Epithelial cell of esophagus (primary cell): ENCODE measurements around the gene FARS2.
A peak's percentile ranks its signal among the peaks of the same experiment; 100 is the strongest.

Experiments
- DNase-seq: peaks from one replicate; pipeline ENCODE4 v3.0.0; 2010; ENCODE audit warnings: low read depth
- H3K4me3 ChIP-seq: 2 replicates; pipeline ENCODE4 v1.5.1; 2011; ENCODE audit warnings: mild to moderate bottlenecking, low read length, control low read depth
- TF ChIP-seq, protein P1 (sequence below): IDR thresholded peaks from 2 replicates; pipeline ENCODE4 v1.5.1; 2011; ENCODE audit warnings: low read depth, mild to moderate bottlenecking, low read length, control low read depth, inconsistent platforms; ENCODE audit not compliant: insufficient read depth; ENCODE audit errors: missing control alignments

The FARS2 gene

DNA sequence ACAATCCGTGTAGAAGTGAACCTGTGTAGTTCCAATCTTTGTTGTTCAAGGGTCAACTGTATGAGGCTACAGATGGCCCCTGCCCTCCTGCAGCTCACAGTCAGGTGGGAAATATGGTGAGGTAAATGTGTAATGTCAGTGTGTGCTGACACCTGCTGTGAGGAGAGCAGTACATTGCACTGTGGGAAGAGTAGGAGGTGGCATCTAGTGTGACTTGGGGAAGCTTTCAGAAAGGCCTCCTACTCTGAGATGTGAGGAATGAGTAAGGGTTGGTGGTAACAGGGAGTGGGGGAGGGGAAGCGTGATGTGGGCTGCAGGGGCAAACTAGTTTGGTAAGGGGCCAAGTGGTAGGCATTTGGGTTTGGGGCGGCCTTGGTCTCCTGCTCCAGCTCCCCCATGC is 188.8 kb downstream of the FARS2 start:
- DNase-seq, result no peak
- TF ChIP-seq, protein P1, sequence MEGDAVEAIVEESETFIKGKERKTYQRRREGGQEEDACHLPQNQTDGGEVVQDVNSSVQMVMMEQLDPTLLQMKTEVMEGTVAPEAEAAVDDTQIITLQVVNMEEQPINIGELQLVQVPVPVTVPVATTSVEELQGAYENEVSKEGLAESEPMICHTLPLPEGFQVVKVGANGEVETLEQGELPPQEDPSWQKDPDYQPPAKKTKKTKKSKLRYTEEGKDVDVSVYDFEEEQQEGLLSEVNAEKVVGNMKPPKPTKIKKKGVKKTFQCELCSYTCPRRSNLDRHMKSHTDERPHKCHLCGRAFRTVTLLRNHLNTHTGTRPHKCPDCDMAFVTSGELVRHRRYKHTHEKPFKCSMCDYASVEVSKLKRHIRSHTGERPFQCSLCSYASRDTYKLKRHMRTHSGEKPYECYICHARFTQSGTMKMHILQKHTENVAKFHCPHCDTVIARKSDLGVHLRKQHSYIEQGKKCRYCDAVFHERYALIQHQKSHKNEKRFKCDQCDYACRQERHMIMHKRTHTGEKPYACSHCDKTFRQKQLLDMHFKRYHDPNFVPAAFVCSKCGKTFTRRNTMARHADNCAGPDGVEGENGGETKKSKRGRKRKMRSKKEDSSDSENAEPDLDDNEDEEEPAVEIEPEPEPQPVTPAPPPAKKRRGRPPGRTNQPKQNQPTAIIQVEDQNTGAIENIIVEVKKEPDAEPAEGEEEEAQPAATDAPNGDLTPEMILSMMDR, result no peak
- H3K4me3 ChIP-seq, result no peak overlapping the region

DNA sequence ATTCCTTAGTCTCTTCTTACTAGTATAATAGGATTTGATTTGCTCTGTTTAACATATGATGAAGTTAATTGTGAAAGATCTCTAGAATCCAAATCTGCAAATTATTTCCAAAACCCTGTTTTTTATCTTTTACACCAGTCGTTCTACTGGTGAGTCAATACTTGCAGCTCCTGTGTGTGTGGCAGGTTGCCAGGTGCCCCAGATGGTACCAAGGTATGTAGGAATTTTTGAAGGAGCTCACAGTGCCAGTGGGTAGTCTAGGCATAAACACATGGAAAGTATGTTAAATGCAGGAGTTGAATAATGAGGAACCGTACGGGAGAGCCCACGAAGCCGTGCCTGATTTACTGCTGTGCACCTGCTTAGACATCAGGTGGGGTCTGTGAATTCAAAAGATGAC is 192.2 kb downstream of the FARS2 start:
- TF ChIP-seq, protein P1, result no peak
- DNase-seq, result peak; percentile 18
- H3K4me3 ChIP-seq, result no peak overlapping the region

GRCh38 chr6:5455142-5455541 is 193.8 kb downstream of the FARS2 start:
- TF ChIP-seq, protein P1, result no peak
- DNase-seq, result no peak
- H3K4me3 ChIP-seq, result no peak overlapping the region

DNA sequence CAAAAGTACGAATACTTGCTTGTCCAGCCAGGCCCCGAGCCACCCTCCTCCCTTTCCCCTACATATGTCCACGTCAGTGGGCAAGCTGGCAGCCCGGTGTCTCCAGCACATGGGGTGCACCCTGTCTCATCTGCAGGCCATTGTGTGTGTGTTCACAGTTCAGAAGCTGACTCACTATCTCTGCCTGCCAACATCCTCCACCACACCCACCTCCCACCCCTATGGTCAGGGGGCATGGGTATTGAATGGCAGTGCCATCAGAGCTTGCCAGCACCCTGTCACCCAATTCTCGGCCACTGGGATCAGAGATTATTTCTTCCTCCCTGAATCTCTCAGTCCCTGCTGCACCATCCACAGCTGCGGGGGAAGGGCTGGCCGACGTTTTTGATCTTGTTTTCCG is 195.7 kb downstream of the FARS2 start:
- peak overlapping the region; percentile 38 for H3K4me3 ChIP-seq
- DNase-seq, result peak; percentile 75
- TF ChIP-seq, protein P1, result no peak

DNA sequence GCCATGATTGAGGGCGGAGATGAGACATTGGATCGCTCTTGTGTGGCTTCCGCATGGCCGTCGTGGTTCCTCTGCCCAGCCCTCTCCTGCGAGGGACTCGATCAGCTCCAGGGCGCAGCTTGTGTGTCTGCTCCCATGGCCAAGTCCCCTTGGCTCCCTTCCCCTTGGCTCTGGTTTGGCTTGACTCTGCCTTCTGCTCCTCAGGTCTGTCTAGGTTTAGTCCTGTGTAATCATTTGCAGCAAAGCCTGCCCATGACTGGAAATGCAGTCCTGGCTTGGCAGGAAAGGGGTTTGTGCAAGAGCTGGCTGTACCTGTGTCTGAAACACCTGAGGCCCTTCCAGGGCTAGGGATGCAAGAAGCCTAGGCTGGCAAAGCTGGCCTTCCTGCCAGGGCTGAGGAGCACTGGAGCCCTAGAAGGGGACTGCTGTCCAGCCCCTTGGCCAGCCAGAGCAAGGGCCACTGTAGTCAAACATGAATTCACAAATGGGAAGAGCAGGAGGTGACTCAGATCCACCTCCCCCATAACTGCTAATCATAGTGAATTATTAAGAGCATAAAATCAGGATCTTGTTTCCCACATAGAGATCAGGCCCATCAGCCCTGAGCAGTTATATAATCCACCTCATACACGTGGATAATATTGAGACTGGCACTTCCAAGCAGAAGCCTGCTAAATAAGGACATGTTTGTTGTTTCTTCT is 196.8 kb downstream of the FARS2 start:
- peak; percentile 86 for DNase-seq
- TF ChIP-seq, protein P1, result no peak

DNA sequence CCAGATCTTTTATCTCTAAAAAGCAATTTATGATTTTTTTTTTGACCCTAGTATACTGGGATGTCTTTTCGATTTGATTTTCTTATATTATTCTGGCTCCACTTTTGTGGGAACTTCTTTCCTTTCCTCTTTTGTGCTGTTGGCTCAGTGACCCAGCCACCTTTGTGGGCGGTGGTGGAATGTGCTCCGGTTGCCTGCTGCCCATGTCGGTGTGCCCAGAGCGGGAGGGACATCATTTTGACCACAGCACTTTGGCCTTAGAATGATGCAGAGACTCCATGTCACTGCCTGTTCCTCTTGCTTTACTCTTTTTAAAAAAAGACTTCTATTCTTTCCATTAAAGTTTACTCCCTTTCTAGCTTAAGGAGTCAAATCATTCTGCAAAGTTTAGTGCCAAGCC is 198.0 kb downstream of the FARS2 start:
- H3K4me3 ChIP-seq, result no peak overlapping the region
- no peak for DNase-seq
- TF ChIP-seq, protein P1, result no peak

More for the DNA sequence above, 196.8 kb downstream of the FARS2 start:
- H3K4me3 ChIP-seq, result peak overlapping the region; percentile 38

GRCh38 chr6:5461365-5461764 is 200.1 kb downstream of the FARS2 start:
- DNase-seq, result no peak
- no peak overlapping the region for H3K4me3 ChIP-seq
- TF ChIP-seq, protein P1, result no peak
